Measurements from ENCODE around the gene GRIP2. TPM values are rescaled to one million over a fixed set of nuclear protein-coding genes. Genes with fewer than 3 reads are reported as not detected.

Gene GRIP2
- total RNA-seq, 4 donors from 2014 or later: 0.22 to 1.5 TPM; not detected in 2

DNA sequence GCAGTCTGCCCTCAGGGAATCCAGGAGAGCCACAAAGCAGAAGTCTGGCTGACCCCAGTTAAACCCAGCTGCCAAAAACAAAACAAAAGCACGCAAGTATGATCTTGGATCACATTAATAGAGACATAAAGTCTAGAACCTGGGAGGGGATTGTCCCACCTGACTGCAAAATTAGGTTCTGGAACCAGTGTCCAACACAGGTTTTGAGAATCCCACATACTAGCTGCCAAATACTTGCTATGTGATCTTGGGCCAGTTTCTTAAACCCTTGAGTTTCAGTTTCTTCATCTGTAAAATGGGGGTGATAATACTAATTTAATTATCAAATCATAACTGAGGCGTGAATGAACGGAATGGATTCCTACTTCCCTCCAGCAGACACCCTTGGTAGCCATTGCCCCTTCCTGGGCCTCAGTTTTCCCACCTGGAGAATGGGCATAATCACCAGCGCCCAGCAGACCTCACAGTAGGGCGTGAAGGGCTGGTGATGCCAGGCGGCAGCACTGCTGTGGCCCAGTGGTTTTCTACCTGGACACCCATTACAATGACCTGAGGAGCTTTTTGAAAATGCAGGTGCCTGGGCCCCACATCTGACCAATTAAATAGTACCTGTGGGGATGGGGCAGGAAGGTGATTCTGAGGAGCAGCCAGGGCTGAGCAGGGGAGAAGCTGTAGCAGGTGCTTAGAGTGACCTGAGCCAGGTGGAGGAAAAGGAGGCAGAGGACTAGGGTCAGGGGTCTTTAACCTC lies 32.2 kb downstream of the GRIP2 start:
- TF ChIP-seq, protein P1, sequence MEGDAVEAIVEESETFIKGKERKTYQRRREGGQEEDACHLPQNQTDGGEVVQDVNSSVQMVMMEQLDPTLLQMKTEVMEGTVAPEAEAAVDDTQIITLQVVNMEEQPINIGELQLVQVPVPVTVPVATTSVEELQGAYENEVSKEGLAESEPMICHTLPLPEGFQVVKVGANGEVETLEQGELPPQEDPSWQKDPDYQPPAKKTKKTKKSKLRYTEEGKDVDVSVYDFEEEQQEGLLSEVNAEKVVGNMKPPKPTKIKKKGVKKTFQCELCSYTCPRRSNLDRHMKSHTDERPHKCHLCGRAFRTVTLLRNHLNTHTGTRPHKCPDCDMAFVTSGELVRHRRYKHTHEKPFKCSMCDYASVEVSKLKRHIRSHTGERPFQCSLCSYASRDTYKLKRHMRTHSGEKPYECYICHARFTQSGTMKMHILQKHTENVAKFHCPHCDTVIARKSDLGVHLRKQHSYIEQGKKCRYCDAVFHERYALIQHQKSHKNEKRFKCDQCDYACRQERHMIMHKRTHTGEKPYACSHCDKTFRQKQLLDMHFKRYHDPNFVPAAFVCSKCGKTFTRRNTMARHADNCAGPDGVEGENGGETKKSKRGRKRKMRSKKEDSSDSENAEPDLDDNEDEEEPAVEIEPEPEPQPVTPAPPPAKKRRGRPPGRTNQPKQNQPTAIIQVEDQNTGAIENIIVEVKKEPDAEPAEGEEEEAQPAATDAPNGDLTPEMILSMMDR (IDR thresholded peaks at IDR 0.05; ENCODE audit: low read depth): no peak

DNA sequence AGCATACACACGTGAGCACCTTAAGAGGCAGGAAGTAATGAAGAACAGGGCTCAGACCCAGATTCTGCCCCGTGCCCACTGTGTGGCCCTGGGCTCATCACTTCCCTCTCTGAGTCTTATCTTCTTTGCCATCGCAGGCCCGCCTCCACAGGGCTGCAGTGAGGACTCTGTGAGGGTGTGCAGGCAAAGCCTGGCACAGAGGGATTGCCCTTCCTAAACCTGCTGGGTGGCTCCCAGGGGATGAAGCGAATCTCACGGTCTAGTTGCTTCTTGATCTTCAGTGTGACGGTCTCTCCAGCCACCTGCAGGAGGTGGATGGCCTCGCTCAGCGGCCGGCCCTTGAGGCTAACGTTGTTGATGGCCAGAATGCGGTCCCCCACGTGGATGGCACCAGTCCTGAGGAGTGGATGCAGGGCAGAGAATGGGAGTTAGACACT lies 32.8 kb downstream of the GRIP2 start:
- TF ChIP-seq, protein P1 (IDR thresholded peaks at IDR 0.05; ENCODE audit: low read depth): no peak

- TF ChIP-seq, protein P1 (IDR thresholded peaks at IDR 0.05; ENCODE audit: low read depth): no peak
Measured at GRCh38 chr3:14506626-14507304, 33.4 kb downstream of the GRIP2 start.

DNA sequence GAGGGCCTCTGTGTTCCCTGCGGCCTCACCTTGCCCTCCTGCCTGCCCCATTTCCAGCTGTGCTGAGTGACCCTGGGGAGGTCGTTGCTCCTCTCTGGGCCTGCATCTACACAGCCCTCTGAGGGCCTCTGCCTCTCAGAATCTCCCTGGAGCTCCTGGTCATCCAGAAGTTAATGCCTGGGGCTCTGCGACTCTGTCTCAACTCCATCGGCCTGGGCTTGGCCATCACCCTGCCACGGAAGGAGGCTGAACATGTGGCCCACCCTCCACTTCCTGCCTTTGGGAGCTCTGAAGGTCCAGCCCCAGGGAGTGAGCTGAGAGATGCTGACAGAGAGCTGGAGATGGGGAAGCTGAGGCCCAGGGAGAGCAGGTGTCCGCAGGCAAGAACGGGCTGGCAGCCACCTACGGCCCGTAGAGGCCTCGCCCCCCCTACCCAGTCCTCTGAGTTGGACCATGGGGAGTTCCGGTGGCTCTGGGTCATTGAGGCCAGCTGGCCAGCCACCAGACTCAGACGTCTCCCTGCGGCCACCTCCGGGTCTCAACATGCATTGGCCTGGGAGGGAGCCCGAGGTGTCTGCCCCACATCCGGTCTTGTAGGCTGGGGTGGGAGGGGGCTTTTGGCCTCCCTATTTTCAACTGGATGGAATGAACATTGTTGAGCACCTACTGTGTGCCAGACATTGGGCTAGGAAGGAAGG lies 34.2 kb downstream of the GRIP2 start:
- TF ChIP-seq, protein P1 (IDR thresholded peaks at IDR 0.05; ENCODE audit: low read depth): no peak

DNA sequence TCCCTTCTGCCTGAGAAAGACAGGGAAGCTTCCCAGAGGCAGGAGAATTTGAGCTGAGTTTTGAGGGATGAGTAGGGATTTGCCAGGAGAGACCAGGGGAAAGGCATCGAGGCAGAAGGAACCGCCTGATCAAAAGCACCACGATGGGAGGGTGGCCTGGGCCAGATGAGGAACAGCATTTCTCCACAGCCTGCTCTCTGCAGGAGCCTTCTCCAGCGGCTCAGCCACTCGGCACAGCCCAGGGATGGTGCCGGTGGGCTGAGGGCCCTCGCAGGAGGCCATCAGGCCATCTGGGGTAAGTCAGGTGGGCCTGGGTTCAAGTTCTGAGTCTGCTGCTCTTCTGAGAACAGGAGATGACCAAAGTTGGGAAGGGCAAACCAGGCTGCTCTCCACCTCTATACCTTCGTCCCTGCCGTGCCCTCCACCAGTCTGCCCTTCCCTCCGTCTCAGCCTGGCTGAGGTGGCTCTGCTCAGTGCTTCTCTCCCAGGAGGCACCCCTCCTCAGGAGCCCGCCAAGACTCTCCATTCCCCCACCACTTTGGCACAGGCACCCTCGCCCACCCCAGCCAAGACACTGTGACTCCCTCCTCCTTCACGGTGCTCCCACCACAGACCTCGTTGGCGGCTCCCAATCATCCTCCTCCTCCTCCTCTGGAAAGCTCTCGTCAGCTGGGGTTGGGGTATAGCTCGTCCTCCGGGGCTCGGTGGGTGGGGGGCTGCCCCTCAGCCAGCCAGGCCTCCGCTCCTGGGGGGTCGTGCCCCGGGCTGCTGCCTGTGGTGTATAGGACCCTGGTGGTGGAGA lies 34.9 kb downstream of the GRIP2 start:
- TF ChIP-seq, protein P1 (IDR thresholded peaks at IDR 0.05; ENCODE audit: low read depth): no peak

GRCh38 chr3:14503706-14504065 lies 36.5 kb downstream of the GRIP2 start:
- TF ChIP-seq, protein P1 (IDR thresholded peaks at IDR 0.05; ENCODE audit: low read depth): no peak

Measured in subcutaneous adipose tissue (tissue), 4 donors.